Breast epithelium (tissue), 4 donors: Measurements from ENCODE around the gene KCND2. TPM values are rescaled to one million over a fixed set of nuclear protein-coding genes. Genes with fewer than 3 reads are reported as not detected.

Source experiments
- DNase-seq, 2 donors: peaks; one replicate each; pipeline ENCODE4 v3.0.0-alpha.2; 2019; ENCODE audit warnings: low spot score in 2 of 2
- H3K27ac ChIP-seq, 2 donors: fragments of 200-600 bp; sonication (generic) in 1 of 2; one replicate each; pipeline ENCODE4 v1.5.1; 2016 to 2019; ENCODE audit warnings: mild to moderate bottlenecking in 1 of 2
- H3K27me3 ChIP-seq, 2 donors: fragments of 200-600 bp; sonication (generic) in 1 of 2; one replicate each; pipeline versions ENCODE4 v1.5.1 to v1.6.0; 2017 to 2019; ENCODE audit warnings: control low read depth in 1 of 2, mild to moderate bottlenecking in 1 of 2
- H3K36me3 ChIP-seq: fragments of 200-600 bp; one replicate; pipeline ENCODE4 v1.5.1; 2019
- H3K4me1 ChIP-seq, 2 donors: fragments of 200-600 bp; sonication (generic); one replicate each; pipeline ENCODE4 v1.5.1; 2016 to 2019; ENCODE audit warnings: control low read depth in 1 of 2
- H3K4me3 ChIP-seq, 3 donors: fragments of 200-600 bp; sonication (generic); 1 replicate in 2 of 3; 2 replicates in 1 of 3; pipeline ENCODE4 v1.5.1; 2016 to 2019; ENCODE audit warnings: mild to moderate bottlenecking in 3 of 3, moderate library complexity in 2 of 3
- H3K9me3 ChIP-seq, 2 donors: fragments of 200-600 bp; sonication (generic) in 1 of 2; one replicate each; pipeline ENCODE4 v1.5.1; 2016 to 2019; ENCODE audit warnings: control low read depth in 1 of 2
- CTCF ChIP-seq, 3 donors: fragments of 450-650 bp; IDR thresholded peaks; one replicate each; pipeline ENCODE4 v1.5.1; 2016 to 2017; ENCODE audit warnings: antibody characterized with exemption in 3 of 3, mild to moderate bottlenecking in 3 of 3, moderate library complexity in 3 of 3
- POLR2A ChIP-seq: fragments of 450-650 bp; IDR thresholded peaks from one replicate; pipeline ENCODE4 v1.6.1; 2016; ENCODE audit warnings: antibody characterized with exemption, mild to moderate bottlenecking, moderate library complexity
- POLR2AphosphoS5 ChIP-seq, 3 donors: sonication (generic); formaldehyde crosslinking; IDR thresholded peaks; one replicate each; pipeline ENCODE4 v1.6.1; 2017; ENCODE audit warnings: antibody characterized with exemption in 3 of 3
- intact Hi-C: fragments of 100-400 bp; cut with DNase I; formaldehyde crosslinking; loops from one replicate; pipeline ENCODE4 v1.15.1; 2023; ENCODE audit warnings: low total_unique reads
- total RNA-seq, 3 donors: library from RNA; depleted of rRNA; stranded (reverse); fragments of >200 nt; gene quantifications; one replicate each; pipeline ENCODE4 v1.1.0, GENCODE V29; 2016

Gene KCND2
- total RNA-seq, 3 donors from 2014 or later, result 1.9 to 3.6 (median 2.6) TPM

GRCh38 chr7:120472892-120473291 is 199.9 kb downstream of the KCND2 start:
- Histone ChIP-seq H3K27ac (no peak overlapping the region), H3K27me3 (no peaks in the 10 kb centered on the region), H3K4me3 (no peak overlapping the region), H3K9me3 (no peaks in the 10 kb centered on the region), H3K4me1 (no peaks in the 10 kb centered on the region), H3K36me3 (no peaks in the 10 kb centered on the region)
- intact Hi-C loops, result no loop called here
- no peak for TF ChIP-seq POLR2AphosphoS5 (IDR thresholded peaks at IDR 0.05)
- TF ChIP-seq POLR2A, result no peak
- no peak for TF ChIP-seq CTCF (IDR thresholded peaks at IDR 0.05)
- DNase-seq, result no peak

GRCh38 chr7:120473352-120473751 is 200.4 kb downstream of the KCND2 start:
- no peaks in the 10 kb centered on the region for H3K4me1 ChIP-seq
- H3K27ac ChIP-seq, result no peak overlapping the region
- no peaks in the 10 kb centered on the region for H3K36me3 ChIP-seq
- H3K27me3 ChIP-seq, result no peaks in the 10 kb centered on the region
- TF ChIP-seq CTCF (IDR thresholded peaks at IDR 0.05) (no peak), POLR2A (no peak), POLR2AphosphoS5 (IDR thresholded peaks at IDR 0.05) (no peak)
- no peaks in the 10 kb centered on the region for H3K9me3 ChIP-seq
- intact Hi-C loops, result no loop called here
- no peak overlapping the region for H3K4me3 ChIP-seq
- DNase-seq, result no peak

GRCh38 chr7:120475994-120476393 is 203.0 kb downstream of the KCND2 start:
- H3K4me1 ChIP-seq, result no peaks in the 10 kb centered on the region
- H3K9me3 ChIP-seq, result no peaks in the 10 kb centered on the region
- H3K27me3 ChIP-seq, result no peaks in the 10 kb centered on the region
- no peak overlapping the region for H3K27ac ChIP-seq
- no peak for TF ChIP-seq POLR2A
- no peak for TF ChIP-seq POLR2AphosphoS5 (IDR thresholded peaks at IDR 0.05)
- TF ChIP-seq CTCF (IDR thresholded peaks at IDR 0.05), result no peak
- no peaks in the 10 kb centered on the region for H3K36me3 ChIP-seq
- intact Hi-C loops, result no loop called here
- no peak for DNase-seq
- H3K4me3 ChIP-seq, result no peak overlapping the region

GRCh38 chr7:120480472-120480871 is 207.5 kb downstream of the KCND2 start:
- intact Hi-C loops, result no loop called here
- DNase-seq, result no peak
- Histone ChIP-seq H3K9me3 (no peaks in the 10 kb centered on the region), H3K4me1 (no peaks in the 10 kb centered on the region), H3K27ac (no peak overlapping the region), H3K27me3 (no peaks in the 10 kb centered on the region), H3K4me3 (no peak overlapping the region), H3K36me3 (no peaks in the 10 kb centered on the region)
- no peak for TF ChIP-seq CTCF (IDR thresholded peaks at IDR 0.05)
- TF ChIP-seq POLR2AphosphoS5 (IDR thresholded peaks at IDR 0.05), result no peak
- no peak for TF ChIP-seq POLR2A

GRCh38 chr7:120480930-120481329 is 208.0 kb downstream of the KCND2 start:
- Histone ChIP-seq H3K9me3 (no peaks in the 10 kb centered on the region), H3K27me3 (no peaks in the 10 kb centered on the region), H3K36me3 (no peaks in the 10 kb centered on the region), H3K4me1 (no peaks in the 10 kb centered on the region), H3K4me3 (no peak overlapping the region), H3K27ac (no peak overlapping the region)
- intact Hi-C loops, result no loop called here
- DNase-seq, result no peak
- TF ChIP-seq POLR2A (no peak), CTCF (IDR thresholded peaks at IDR 0.05) (no peak), POLR2AphosphoS5 (IDR thresholded peaks at IDR 0.05) (no peak)
